OCI-LY1 (cell line): ENCODE data around the gene RAET1G.

Source experiments
- H2AFZ ChIP-seq: fragments of 200-600 bp; sonication (generic), shearing (Covaris generic); 2 replicates; pipeline ENCODE4 v1.6.0; 2014; ENCODE audit warnings: antibody characterized with exemption, mild to moderate bottlenecking, low read length
- H3F3A ChIP-seq: fragments of 200-600 bp; sonication (generic), shearing (Covaris generic); 2 replicates; pipeline ENCODE4 v1.6.0; 2014; ENCODE audit warnings: mild to moderate bottlenecking, antibody characterized with exemption, low read length, moderate library complexity; ENCODE audit not compliant: insufficient read depth
- H3K27ac ChIP-seq: fragments of 200-600 bp; sonication (generic); 2 replicates; pipeline ENCODE4 v1.5.1; 2014; ENCODE audit warnings: low read length, mixed run types, mild to moderate bottlenecking, low read depth; ENCODE audit not compliant: poor library complexity, severe bottlenecking
- H3K27me3 ChIP-seq: fragments of 200-600 bp; sonication (generic); 2 replicates; pipeline ENCODE4 v1.6.0; 2014; ENCODE audit warnings: antibody characterized with exemption, mild to moderate bottlenecking, low read length, moderate library complexity; ENCODE audit not compliant: insufficient read depth
- H3K36me3 ChIP-seq: fragments of 200-600 bp; sonication (generic); 2 replicates; pipeline ENCODE4 v1.6.1; 2014; ENCODE audit warnings: mild to moderate bottlenecking, antibody characterized with exemption, low read length, moderate library complexity, mixed read lengths; ENCODE audit not compliant: insufficient read depth
- H3K4me1 ChIP-seq: fragments of 200-600 bp; sonication (generic); 2 replicates; pipeline ENCODE4 v1.5.1; 2014; ENCODE audit warnings: mild to moderate bottlenecking, low read length, moderate library complexity; ENCODE audit not compliant: insufficient read depth, severe bottlenecking
- H3K4me2 ChIP-seq: fragments of 200-600 bp; sonication (generic), shearing (Covaris generic); 2 replicates; pipeline ENCODE4 v1.6.1; 2014; ENCODE audit warnings: low read length
- H3K4me3 ChIP-seq: fragments of 200-600 bp; sonication (generic); 2 replicates; pipeline ENCODE4 v1.5.1; 2014; ENCODE audit warnings: low read length, low read depth, mild to moderate bottlenecking, mixed read lengths; ENCODE audit not compliant: poor library complexity, severe bottlenecking
- H3K79me2 ChIP-seq: fragments of 200-600 bp; shearing (Covaris generic); 2 replicates; pipeline ENCODE4 v1.6.1; 2016; ENCODE audit warnings: mixed run types, low read length, mixed read lengths; ENCODE audit not compliant: insufficient read depth
- H3K9ac ChIP-seq: fragments of 200-600 bp; sonication (generic), shearing (Covaris generic); 2 replicates; pipeline ENCODE4 v1.6.1; 2014; ENCODE audit warnings: mild to moderate bottlenecking, low read length, mixed read lengths
- H3K9me2 ChIP-seq: fragments of 200-600 bp; sonication (generic), shearing (Covaris generic); 2 replicates; pipeline ENCODE4 v1.6.1; 2014; ENCODE audit warnings: low read depth, mild to moderate bottlenecking, low read length, mixed read lengths
- H3K9me3 ChIP-seq: fragments of 200-600 bp; shearing (Covaris generic); 2 replicates; pipeline ENCODE4 v1.6.1; 2014; ENCODE audit warnings: low read length, mixed read lengths
- H4K20me1 ChIP-seq: fragments of 200-600 bp; sonication (generic), shearing (Covaris generic); 2 replicates; pipeline ENCODE4 v1.6.0; 2016; ENCODE audit warnings: mild to moderate bottlenecking, low read length; ENCODE audit not compliant: insufficient read depth
- EZH2 ChIP-seq: fragments of 200-600 bp; sonication (generic), shearing (Covaris generic); IDR thresholded peaks from 2 replicates; pipeline ENCODE4 v1.8.0; 2017; ENCODE audit warnings: borderline replicate concordance, mixed run types, mild to moderate bottlenecking, antibody characterized with exemption, low read length, moderate library complexity, mixed read lengths
- TF ChIP-seq, protein P1 (sequence below): fragments of 200-600 bp; sonication (generic), shearing (Covaris generic); IDR thresholded peaks from 2 replicates; pipeline ENCODE4 v1.5.1; 2017; ENCODE audit warnings: mild to moderate bottlenecking, antibody characterized with exemption, low read length, moderate library complexity, mixed read lengths

The RAET1G gene

DNA sequence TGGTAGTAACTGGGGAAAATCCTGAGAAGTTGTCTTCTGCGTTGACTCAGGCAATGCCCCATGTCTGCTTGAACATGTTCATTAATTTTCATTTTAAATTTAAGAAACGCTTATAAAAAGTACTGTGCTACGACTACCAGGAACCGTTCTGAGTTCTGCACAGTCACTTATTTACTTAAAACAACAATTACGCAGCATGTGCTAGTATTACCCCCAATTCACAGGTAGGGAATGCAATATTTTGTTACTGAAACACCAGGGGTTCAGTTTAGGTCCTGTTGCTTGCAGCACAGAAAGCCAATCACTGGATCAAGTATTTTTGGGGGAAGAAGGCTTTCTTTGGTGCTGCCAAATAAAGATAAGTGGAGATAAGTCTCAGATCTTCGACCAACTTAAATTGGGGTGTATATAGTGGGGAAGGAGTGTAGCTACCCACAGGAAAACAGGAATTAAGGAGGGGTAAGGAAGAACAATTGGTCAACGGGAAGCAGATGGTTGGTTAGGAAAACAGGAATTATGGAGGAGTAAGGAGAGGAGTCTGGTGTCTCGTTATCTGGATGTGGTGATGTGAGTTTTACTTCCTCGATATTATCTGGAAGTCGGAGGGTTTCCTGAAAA is 53.5 kb downstream of the RAET1G start:
- Histone ChIP-seq H3K79me2 (no peaks in the 10 kb centered on the region), H3K36me3 (no peaks in the 10 kb centered on the region), H3K27ac (no peak overlapping the region), H2AFZ (no peak overlapping the region), H3K27me3 (0 out of 2 replicates have a peak, but pooled peaks cover 4% of the 10 kb centered on the region), H3K9me2 (no peaks in the 10 kb centered on the region), H3K9me3 (peaks cover 6% of the 10 kb centered on the region; the same call in 1 of the 2 replicates), H4K20me1 (no peaks in the 10 kb centered on the region), H3K9ac (no peak overlapping the region), H3K4me2 (no peak overlapping the region), H3K4me1 (peaks cover 5% of the 10 kb centered on the region), H3F3A (no peaks in the 10 kb centered on the region), H3K4me3 (no peak overlapping the region)
- TF ChIP-seq, protein P1, sequence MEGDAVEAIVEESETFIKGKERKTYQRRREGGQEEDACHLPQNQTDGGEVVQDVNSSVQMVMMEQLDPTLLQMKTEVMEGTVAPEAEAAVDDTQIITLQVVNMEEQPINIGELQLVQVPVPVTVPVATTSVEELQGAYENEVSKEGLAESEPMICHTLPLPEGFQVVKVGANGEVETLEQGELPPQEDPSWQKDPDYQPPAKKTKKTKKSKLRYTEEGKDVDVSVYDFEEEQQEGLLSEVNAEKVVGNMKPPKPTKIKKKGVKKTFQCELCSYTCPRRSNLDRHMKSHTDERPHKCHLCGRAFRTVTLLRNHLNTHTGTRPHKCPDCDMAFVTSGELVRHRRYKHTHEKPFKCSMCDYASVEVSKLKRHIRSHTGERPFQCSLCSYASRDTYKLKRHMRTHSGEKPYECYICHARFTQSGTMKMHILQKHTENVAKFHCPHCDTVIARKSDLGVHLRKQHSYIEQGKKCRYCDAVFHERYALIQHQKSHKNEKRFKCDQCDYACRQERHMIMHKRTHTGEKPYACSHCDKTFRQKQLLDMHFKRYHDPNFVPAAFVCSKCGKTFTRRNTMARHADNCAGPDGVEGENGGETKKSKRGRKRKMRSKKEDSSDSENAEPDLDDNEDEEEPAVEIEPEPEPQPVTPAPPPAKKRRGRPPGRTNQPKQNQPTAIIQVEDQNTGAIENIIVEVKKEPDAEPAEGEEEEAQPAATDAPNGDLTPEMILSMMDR, result no peak
- no peak for TF ChIP-seq EZH2

- peaks cover 8% of the 10 kb centered on the region for H3K4me1 ChIP-seq
- no peaks in the 10 kb centered on the region for H3K9me2 ChIP-seq
- no peaks in the 10 kb centered on the region for H3F3A ChIP-seq
- peaks cover 6% of the 10 kb centered on the region; the same call in 1 of the 2 replicates for H3K9me3 ChIP-seq
- H3K79me2 ChIP-seq, result no peaks in the 10 kb centered on the region
- H3K4me2 ChIP-seq, result no peak overlapping the region
- H3K27ac ChIP-seq, result no peak overlapping the region
- no peak for TF ChIP-seq EZH2
- TF ChIP-seq, protein P1, result no peak
- no peak overlapping the region for H3K4me3 ChIP-seq
- no peak overlapping the region for H3K9ac ChIP-seq
- H2AFZ ChIP-seq, result no peak overlapping the region
- no peaks in the 10 kb centered on the region for H4K20me1 ChIP-seq
- H3K36me3 ChIP-seq, result no peaks in the 10 kb centered on the region
- H3K27me3 ChIP-seq, result 0 out of 2 replicates have a peak, but pooled peaks cover 4% of the 10 kb centered on the region
Observed at GRCh38 chr6:149867876-149868640, 54.9 kb downstream of the RAET1G start.
